Subcutaneous adipose tissue (tissue), 4 donors: ENCODE results near the gene SNAP29. TPM values are rescaled to one million over a fixed set of nuclear protein-coding genes. Genes with fewer than 3 reads are reported as not detected.

Source experiments
- CTCF ChIP-seq: fragments of 450-650 bp; IDR thresholded peaks from one replicate; pipeline ENCODE4 v1.5.1; 2016; ENCODE audit warnings: low read depth, mild to moderate bottlenecking, control low read depth, antibody characterized with exemption, moderate library complexity
- total RNA-seq, 4 donors: library from RNA; depleted of rRNA; stranded (reverse); fragments of >200 nt; gene quantifications; one replicate each; pipeline ENCODE4 v1.1.0, GENCODE V29; 2016

Gene SNAP29
- total RNA-seq, 4 donors from 2014 or later, result 20.5 to 27.1 (median 24.4) TPM

GRCh38 chr22:20916916-20917810 lies 58.4 kb downstream of the SNAP29 start, which contains the start of gene CRKL:
CRKL (plus strand) TSS chr22:20917407; CDS start chr22:20917935, 528 bp downstream.
- no peak for TF ChIP-seq CTCF

- TF ChIP-seq CTCF, result no peak
These were observed 59.9 kb downstream of the SNAP29 start for GRCh38 chr22:20918663-20919218.

- TF ChIP-seq CTCF, result no peak
These were observed 60.9 kb downstream of the SNAP29 start for GRCh38 chr22:20919718-20920117.

GRCh38 chr22:20920881-20921203 lies 62.0 kb downstream of the SNAP29 start:
- no peak for TF ChIP-seq CTCF

GRCh38 chr22:20922141-20922751 lies 63.4 kb downstream of the SNAP29 start:
- TF ChIP-seq CTCF, result no peak

- no peak for TF ChIP-seq CTCF
These were observed 67.4 kb downstream of the SNAP29 start for GRCh38 chr22:20926243-20926642.

DNA sequence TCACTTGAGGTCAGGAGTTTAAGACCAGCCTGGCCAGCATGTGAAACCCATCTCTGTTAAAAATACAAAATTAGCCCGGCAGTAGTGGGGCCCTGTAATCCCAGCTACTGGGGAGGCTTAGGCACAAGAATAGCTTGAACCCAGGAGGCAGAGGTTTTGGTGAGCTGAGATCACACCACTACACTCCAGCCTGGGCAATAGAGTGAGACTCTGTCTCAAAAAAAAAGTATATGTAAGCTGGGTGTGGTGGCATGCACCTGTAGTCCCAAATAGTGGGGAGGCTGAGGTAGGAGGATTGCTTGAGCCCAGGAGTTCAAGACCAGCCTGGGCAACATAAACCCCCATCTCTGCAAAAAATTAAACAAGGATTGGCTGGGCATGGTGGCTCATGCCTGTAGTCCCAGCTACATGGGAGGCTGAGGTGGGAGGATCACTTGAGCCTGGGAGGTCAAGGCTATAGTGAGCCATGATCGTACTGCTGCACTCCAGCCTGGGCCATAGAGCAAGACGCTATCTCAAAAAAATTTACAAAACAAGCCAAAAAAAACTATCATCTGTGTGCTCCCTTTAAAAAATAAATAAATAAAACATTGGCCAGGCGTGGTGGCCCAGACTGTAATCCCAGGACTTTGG lies 69.2 kb downstream of the SNAP29 start:
- no peak for TF ChIP-seq CTCF
